Neural cell (in vitro differentiated cells): ENCODE measurements around the gene TTC32. TPM values are rescaled to one million over a fixed set of nuclear protein-coding genes. Genes with fewer than 3 reads are reported as not detected.

ENCODE experiments used
- H2AFZ ChIP-seq: fragments of 200-600, 300-800 bp; sonication (generic), shearing (Covaris generic); 2 replicates; pipeline ENCODE4 v1.6.0; 2014; ENCODE audit warnings: low read depth, mild to moderate bottlenecking, antibody characterized with exemption, low read length, moderate library complexity
- H3F3A ChIP-seq: fragments of 200-600 bp; shearing (Covaris generic); 2 replicates; pipeline ENCODE4 v1.6.1; 2016; ENCODE audit warnings: mild to moderate bottlenecking, moderate library complexity, mixed read lengths, antibody characterized with exemption, low read length; ENCODE audit not compliant: insufficient read depth, poor library complexity, severe bottlenecking
- H3K27ac ChIP-seq: fragments of 200-600, 300-800 bp; sonication (generic), shearing (Covaris generic); 2 replicates; pipeline ENCODE4 v1.5.1; 2014; ENCODE audit warnings: mild to moderate bottlenecking, low read length, moderate library complexity
- H3K27me3 ChIP-seq: fragments of 300-800, 200-600 bp; sonication (generic), shearing (Covaris generic); 2 replicates; pipeline ENCODE4 v1.6.0; 2014; ENCODE audit warnings: mild to moderate bottlenecking, low read depth, low read length, moderate library complexity; ENCODE audit not compliant: insufficient read depth
- H3K36me3 ChIP-seq: fragments of 300-800, 200-600 bp; sonication (generic), shearing (Covaris generic); 2 replicates; pipeline ENCODE4 v1.5.1; 2014; ENCODE audit warnings: mild to moderate bottlenecking, antibody characterized with exemption, low read length, moderate library complexity; ENCODE audit not compliant: insufficient read depth
- H3K4me2 ChIP-seq: fragments of 300-800, 200-600 bp; sonication (generic), shearing (Covaris generic); 2 replicates; pipeline ENCODE4 v1.6.0; 2014; ENCODE audit warnings: mild to moderate bottlenecking, low read length
- H3K4me3 ChIP-seq: fragments of 300-800, 200-600 bp; sonication (generic), shearing (Covaris generic); 2 replicates; pipeline ENCODE4 v1.5.1; 2014; ENCODE audit warnings: mild to moderate bottlenecking, low read length, moderate library complexity
- H3K79me2 ChIP-seq: fragments of 200-600 bp; shearing (Covaris generic); replicated peaks from 2 replicates; pipeline ENCODE4 v1.6.0; 2014; ENCODE audit warnings: mild to moderate bottlenecking, low read length, moderate library complexity; ENCODE audit not compliant: insufficient read depth
- H3K9ac ChIP-seq: fragments of 300-800, 200-600 bp; sonication (generic), shearing (Covaris generic); 2 replicates; pipeline ENCODE4 v1.6.1; 2016; ENCODE audit warnings: mild to moderate bottlenecking, low read length, mixed read lengths
- H3K9me2 ChIP-seq: fragments of 200-600 bp; shearing (Covaris generic); 2 replicates; pipeline ENCODE4 v1.6.1; 2016; ENCODE audit warnings: mild to moderate bottlenecking, low read length, mixed read lengths; ENCODE audit not compliant: insufficient read depth
- H3K9me3 ChIP-seq: fragments of 200-600, 300-800 bp; sonication (generic), shearing (Covaris generic); 2 replicates; pipeline ENCODE4 v1.6.1; 2016; ENCODE audit warnings: mild to moderate bottlenecking, mixed run types, low read length, moderate library complexity, mixed read lengths
- H4K20me1 ChIP-seq: fragments of 200-600 bp; shearing (Covaris generic); 2 replicates; pipeline ENCODE4 v1.6.1; 2016; ENCODE audit warnings: mild to moderate bottlenecking, mixed run types; ENCODE audit not compliant: insufficient read depth
- CTCF ChIP-seq: fragments of 450-650 bp; IDR thresholded peaks from 2 replicates; pipeline ENCODE4 v1.5.1; 2014; ENCODE audit warnings: antibody characterized with exemption, mild to moderate bottlenecking, moderate library complexity; ENCODE audit not compliant: poor library complexity, severe bottlenecking
- EP300 ChIP-seq: fragments of 450-650 bp; conservative IDR thresholded peaks from 2 replicates; pipeline ENCODE4 v1.6.1; 2014; ENCODE audit warnings: antibody characterized with exemption, mild to moderate bottlenecking, moderate library complexity; ENCODE audit not compliant: poor library complexity, severe bottlenecking
- EZH2 ChIP-seq: fragments of 200-600, 300-800 bp; shearing (Covaris generic), sonication (generic); IDR thresholded peaks from 2 replicates; pipeline ENCODE4 v1.6.1; 2014; ENCODE audit warnings: antibody characterized with exemption, low read length, borderline replicate concordance, mild to moderate bottlenecking; ENCODE audit not compliant: insufficient read depth, poor library complexity, severe bottlenecking
- MXI1 ChIP-seq: fragments of 450-650 bp; conservative IDR thresholded peaks from 2 replicates; pipeline ENCODE4 v1.6.1; 2014; ENCODE audit warnings: antibody characterized with exemption, mild to moderate bottlenecking; ENCODE audit not compliant: poor library complexity, severe bottlenecking
- POLR2AphosphoS5 ChIP-seq: IDR thresholded peaks from 2 replicates; pipeline ENCODE4 v1.6.1; 2012
- RAD21 ChIP-seq: fragments of 450-650 bp; conservative IDR thresholded peaks from 2 replicates; pipeline ENCODE4 v1.6.1; 2014; ENCODE audit warnings: antibody characterized with exemption, mild to moderate bottlenecking, moderate library complexity
- REST ChIP-seq: IDR thresholded peaks from 2 replicates; pipeline ENCODE4 v1.6.1; 2012; ENCODE audit warnings: borderline replicate concordance
- SMC3 ChIP-seq: fragments of 450-650 bp; conservative IDR thresholded peaks from 2 replicates; pipeline ENCODE4 v1.6.1; 2014; ENCODE audit warnings: antibody characterized with exemption, mild to moderate bottlenecking, moderate library complexity; ENCODE audit not compliant: poor library complexity
- TAF1 ChIP-seq: IDR thresholded peaks from 2 replicates; pipeline ENCODE4 v1.6.1; 2012; ENCODE audit warnings: low read depth
- polyA plus RNA-seq: library from polyadenylated mRNA; depleted of rRNA; stranded (reverse); fragments of >200 nt; gene quantifications from 2 replicates; pipeline ENCODE4 v1.2.3, GENCODE V29; 2014

The TTC32 gene
- polyA plus RNA-seq, 1 donor from 2014 or later: 106 TPM

- TF ChIP-seq RAD21 (no peak), EZH2 (no peak), MXI1 (no peak), SMC3 (no peak), POLR2AphosphoS5 (no peak), EP300 (no peak), CTCF (no peak), REST (no peak), TAF1 (no peak)
- Histone ChIP-seq H3K27me3 (peaks cover 8% of the 10 kb centered on the region), H3K9ac (no peak overlapping the region), H3K79me2 (no peaks in the 10 kb centered on the region), H2AFZ (no peak overlapping the region), H3K4me2 (no peak overlapping the region), H3K4me3 (no peak overlapping the region), H4K20me1 (no peaks in the 10 kb centered on the region), H3K9me2 (no peaks in the 10 kb centered on the region), H3K9me3 (no peaks in the 10 kb centered on the region), H3K36me3 (no peaks in the 10 kb centered on the region), H3F3A (no peaks in the 10 kb centered on the region), H3K27ac (no peak overlapping the region)
Measured at GRCh38 chr2:19866771-19867170, 35.0 kb downstream of the TTC32 start.

DNA sequence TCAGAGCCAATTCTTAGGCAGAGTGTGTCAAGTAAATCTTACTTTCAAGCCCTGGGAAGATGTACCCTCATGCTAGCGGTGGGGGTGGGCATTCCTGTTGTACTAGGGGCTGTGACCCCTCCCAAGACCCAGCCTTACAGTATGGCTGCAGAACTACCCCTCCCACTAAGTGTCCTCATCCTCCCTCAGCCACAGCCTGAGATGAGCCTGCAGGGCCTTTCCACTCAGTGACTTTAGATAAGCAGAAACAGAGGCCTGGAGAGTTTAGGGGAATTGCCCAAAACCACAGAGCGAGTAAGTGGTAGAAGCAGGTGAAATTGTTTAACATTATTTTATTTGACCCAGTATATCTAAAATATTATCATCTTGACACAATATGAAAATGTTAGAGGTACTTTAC lies 36.6 kb downstream of the TTC32 start:
- H3F3A ChIP-seq: no peaks in the 10 kb centered on the region

More for the DNA sequence above, 36.6 kb downstream of the TTC32 start:
- H3K9ac ChIP-seq: no peak overlapping the region
- no peaks in the 10 kb centered on the region for H4K20me1 ChIP-seq
- no peaks in the 10 kb centered on the region for H3K36me3 ChIP-seq
- H3K4me3 ChIP-seq: no peak overlapping the region
- H3K9me2 ChIP-seq: no peaks in the 10 kb centered on the region
- no peaks in the 10 kb centered on the region for H3K9me3 ChIP-seq
- peaks cover 8% of the 10 kb centered on the region for H3K27me3 ChIP-seq
- H2AFZ ChIP-seq: no peak overlapping the region
- no peak overlapping the region for H3K4me2 ChIP-seq
- H3K79me2 ChIP-seq: no peaks in the 10 kb centered on the region
- H3K27ac ChIP-seq: no peak overlapping the region
- TF ChIP-seq REST (no peak), EP300 (no peak), EZH2 (no peak), MXI1 (no peak), TAF1 (no peak), CTCF (no peak)
